EL (cell line): Measurements from ENCODE around the gene PSORS1C2.
"Not testable (repeated sequence)": the region's sequence is repeated elsewhere in the genome, so short reads cannot be mapped to it uniquely, and the experiment has no call there.

Experiments
- DNase-seq: peaks from one replicate; pipeline ENCODE4 v3.0.0-alpha.2; 2016

PSORS1C2 gene

DNA sequence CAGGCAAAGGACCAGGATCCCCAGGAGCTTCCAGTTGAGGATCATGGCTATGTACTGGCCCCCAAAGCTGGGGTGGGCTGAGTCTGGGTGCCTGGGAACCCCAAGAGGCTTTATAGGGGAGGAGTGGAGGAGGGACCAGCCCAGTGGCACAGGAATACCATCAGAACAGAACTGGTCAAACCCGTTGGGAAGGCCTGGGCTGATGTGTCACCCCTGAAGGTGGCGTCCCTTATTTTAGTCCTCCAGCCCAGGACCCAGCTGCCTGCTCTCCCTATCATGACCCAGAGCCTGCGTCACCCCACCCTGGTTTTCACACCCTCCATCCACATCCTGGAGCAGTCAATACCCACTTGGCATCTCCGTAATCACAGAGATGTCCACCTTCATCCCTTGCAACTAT, at the start of gene PSORS1C2:
PSORS1C2 (minus strand) TSS at position 85 of the 400 bp plus-strand sequence; CDS start at position 45, 40 bp downstream.
- DNase-seq, result no peak

DNA sequence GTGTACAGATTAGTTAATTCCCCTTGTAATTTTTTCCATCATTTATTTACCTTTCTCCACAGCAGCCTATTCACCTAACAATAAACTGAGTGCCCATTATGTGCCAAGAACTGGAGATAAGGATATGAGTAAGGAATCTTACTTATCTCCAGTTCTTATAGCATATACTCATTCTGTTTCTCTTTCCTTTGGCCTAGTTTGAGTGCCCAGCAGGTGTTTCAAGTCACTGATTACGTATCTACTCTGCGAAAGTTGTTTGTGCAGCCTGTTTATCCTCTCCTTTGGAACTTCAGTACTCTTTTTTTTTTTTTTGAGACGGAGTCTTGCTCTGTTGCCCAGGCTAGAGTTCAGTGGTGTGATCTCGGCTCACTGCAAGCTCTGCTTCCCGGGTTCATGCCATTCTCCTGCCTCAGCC, 48.9 kb upstream of the PSORS1C2 start:
- no peak for DNase-seq

DNA sequence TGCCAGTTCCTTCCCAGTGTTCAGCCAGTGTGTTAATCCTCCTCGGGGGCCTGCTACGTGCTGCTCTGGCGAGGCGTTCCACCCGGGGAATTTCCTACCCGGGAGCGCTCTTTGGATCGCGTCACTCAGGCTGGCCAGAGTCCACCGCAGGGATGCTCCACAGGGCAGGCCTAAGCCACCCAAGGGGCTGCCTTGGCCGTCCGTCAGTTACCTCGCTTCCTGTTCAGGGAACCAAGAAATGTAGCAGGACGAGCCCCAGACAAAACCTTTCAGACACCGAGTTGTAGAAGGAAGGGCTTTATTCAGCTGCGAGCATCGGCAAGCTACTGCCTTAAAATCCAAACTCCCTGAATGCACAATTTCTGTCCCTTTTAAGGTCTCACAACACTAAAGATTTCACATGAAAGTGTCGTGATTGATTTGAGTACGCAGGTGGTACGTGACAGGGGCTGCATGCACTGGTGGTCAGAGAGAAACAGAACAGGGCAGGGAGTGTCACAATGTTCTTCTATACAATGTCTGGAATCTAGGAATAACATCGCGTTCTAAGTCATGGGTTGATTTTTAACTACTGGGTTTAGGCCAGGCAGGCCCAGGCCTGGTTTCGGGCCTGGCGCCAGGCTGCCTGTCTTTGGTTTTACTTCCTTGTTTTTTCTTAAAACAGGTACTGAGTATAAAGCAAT, 47.3 kb upstream of the PSORS1C2 start:
- DNase-seq, result no peak

DNA sequence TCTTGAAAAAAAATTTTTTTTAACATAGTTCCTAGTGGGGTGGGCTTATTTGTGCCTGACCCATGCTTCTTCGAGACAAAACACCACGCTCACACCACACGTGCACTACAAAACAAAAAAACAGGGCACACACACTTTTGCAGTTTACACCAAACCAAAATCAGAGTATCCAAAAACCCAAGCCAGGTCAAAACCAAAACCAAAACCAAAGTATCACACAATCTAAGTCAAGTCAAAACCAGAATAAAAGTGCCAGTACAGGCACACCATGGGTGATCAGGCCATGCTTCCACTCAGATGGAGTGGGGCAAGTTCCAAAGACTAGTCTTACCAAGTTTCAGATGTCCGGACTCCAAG, 46.8 kb upstream of the PSORS1C2 start:
- DNase-seq, result not testable (repeated sequence)

DNA sequence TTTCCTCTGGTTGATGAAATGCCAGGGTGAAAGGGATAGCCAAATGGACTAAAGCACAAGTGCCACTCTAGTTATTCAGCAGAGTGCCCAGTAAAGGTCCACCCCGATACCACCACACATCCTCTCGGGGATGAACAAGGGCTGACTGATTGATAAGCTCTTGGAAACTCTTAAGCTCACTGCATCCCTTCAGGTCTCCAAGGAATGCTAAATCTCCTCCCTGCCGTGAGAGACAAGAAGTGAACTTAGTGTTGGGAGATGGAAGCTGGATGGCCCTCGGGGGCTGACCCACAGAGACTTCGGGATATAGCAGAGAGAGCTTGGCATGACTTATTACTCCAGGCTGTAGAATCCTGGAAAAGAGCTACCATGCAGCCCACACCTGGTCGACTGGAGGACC, 45.0 kb upstream of the PSORS1C2 start:
- DNase-seq, result not testable (repeated sequence)

DNA sequence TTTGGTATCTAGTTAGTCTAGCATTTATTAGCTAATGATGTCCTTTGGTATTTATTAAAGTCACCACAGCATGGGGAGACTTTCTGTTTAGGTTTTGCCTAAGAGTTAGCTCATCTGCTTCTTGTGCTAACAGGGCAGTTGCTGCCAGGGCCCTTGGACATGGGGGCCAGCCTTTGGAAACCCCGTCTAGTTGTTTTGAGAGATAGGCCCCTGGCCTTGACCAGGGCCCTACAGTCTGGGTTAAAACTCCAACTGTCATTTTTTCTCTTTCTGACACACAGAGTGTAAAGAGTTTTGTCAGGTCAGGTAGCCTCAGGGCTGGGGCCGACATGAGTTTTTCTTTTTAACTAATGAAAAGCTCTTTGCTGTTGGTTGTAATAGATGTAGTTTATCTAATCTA, 44.4 kb upstream of the PSORS1C2 start:
- DNase-seq, result not testable (repeated sequence)

DNA sequence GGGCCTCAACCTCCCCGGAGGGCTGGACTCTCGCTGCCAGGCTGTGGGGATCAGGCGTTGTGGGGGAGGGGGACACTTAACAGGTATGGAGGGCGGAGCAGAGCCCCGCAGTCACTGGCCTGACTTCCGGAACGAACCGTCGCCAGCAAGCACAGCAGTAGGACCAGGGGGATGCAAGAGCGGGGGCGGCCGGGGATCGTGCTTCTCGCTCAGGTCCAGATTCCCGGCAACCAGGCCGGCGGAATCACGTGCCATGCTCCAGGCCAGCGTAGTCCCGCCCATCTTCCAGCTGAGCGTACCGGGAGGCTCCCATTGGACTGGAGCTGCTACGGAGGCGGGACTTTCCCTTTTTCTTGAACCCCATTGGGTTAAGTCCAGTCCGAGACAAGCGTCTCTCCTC, 41.6 kb upstream of the PSORS1C2 start:
- peak; percentile 82 for DNase-seq

DNA sequence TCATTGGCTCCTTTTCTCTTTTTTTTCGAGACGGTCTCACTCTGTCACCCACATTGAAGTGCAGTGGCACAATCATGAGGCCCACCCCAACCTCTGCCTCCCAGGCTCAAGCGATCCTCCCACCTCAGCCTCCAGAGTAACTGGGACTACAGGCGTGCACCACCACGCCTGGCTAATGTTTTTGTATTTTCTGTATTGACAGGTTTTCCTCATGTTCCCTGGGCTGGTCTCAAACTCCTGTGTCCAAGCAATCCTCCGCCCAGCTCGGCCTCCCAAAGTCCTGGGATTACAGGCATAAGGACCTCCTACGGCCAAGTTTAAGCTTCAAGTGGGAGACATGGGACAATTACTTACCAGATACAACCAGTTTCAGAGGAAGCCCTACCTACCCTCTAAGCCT, 41.0 kb upstream of the PSORS1C2 start:
- DNase-seq, result no peak

DNA sequence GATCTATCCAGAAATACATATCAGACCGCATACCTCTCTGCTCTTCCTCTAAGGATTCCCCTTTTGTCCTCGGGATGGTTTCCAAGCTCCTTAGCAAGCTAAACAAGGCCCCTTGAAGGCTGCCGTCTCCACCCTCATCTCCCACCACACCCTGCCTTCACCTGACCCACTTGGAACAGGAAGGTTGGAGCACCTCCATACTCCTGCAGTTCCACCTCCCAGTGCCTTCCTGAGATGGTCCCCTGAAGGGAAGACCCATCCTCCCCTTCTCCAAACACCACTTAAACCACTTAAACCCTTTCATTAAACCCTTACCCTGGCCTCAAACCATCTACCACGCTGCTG, 40.1 kb upstream of the PSORS1C2 start:
- DNase-seq, result no peak

DNA sequence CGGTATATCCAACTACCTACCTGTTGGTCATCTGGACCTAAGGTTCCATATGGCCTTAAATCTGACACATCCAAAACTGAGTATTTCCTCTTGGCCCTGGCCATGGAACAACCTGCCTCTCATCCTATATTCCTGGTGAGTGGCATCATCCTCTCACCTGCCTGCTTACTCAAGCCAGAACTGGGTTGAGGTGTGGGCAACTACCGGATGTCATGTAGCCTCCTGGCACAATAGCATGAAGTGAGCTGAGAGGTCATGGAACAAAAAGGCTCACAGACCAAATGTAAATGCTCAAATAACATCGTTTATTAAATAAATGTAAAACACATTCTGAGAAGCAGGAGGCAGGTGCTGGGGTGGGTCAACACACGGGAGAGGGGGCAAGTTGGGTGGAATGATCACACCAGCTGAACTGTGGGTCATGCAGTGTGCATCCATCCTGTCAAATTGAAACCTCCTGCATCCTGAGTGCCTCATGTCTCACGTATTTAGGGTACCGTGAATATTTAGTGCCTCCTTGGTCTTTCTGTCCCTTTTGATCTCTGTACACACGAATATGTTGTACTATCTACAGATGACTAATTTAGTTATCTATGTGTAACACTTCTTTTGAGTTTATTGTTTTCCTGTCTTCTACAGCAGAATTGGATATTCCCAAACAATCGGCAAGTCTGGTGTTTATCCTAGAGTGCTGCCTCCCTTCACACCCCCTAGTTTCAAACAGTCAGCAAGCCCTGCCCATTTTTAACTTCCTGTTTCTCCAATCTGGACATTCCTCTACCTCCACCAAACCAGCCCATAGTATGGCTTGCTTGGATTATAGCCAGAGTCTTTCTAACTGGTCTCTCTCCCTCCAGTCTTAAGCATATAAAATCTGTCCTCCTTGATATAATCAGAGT, 39.5 kb upstream of the PSORS1C2 start:
- peak; percentile 39 for DNase-seq

DNA sequence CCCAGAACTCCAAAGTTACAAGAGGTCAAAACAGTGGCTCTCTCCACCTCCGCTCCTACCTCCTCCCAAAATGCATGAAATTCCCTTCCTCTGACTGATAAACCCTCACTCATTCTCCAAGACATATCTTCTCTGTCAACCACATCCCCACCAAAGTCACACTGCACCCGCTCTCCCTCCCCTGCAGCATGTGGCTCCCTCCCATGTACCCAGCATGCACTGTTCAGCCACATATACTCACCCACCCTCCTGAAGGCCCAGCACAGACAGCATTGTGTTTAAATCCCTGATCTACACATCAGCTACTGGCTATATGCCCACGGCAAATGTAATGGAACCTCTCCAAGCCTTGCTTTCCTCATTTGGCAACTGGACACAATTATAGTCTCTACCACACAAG, 37.1 kb upstream of the PSORS1C2 start:
- DNase-seq, result peak; percentile 91

DNA sequence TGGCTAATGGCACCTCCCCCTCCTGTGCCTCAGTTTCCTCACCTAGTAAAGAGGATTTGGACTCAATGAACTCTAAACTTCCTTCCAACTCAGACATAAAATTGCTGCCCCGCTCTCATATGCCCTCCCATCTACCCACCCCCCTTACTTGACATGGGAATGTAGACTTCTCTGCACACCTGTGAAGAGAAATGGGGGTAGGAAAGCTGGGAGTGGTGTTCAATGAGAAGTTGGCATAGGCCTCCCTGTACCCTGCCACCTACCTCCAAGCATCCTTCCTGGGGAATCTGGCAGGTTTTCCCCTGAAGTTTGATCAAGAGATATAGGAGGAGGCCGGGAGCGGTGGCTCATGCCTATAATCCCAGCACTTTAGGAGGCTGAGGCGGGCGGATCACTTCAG, 35.5 kb upstream of the PSORS1C2 start:
- no peak for DNase-seq

DNA sequence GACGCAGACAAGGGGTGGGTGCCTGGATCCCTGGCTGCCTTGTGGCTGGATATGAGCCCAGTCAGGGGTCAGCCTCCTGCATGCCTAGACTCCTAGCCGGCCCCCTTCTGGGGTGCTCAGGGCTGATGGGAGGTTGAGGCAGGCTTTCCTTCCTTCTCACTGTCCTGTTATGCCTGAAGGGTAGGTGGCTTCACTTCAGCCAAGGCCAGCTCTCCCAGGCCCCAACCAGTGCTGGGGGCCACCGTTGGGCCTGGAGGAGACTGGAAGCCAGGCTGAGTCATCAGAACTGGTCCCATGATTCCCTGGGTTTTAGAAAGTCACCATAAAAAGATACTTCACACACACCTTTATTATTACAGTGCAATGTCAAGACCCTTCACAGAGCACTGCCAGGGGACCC, 34.5 kb upstream of the PSORS1C2 start:
- no peak for DNase-seq

DNA sequence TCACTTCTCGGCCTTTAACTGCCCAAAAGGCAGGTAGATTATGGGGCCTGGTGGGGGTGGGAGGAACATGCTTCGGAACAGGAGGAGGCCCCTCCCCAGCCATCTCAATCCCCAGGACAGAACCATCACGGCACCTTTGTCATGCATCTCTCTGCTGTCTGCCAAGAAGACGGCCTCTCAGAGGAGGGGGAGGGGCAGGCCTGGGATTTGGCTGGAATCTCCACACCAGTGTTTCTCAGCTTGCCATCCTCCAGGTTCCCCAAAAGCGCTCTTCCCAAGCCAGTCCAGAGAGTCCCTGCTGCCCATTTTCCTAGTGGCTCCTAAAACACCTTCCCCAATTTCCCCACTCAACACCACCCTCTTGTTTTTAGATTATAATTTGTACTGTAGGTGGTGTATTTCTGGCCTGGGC, 34.1 kb upstream of the PSORS1C2 start:
- DNase-seq, result no peak

DNA sequence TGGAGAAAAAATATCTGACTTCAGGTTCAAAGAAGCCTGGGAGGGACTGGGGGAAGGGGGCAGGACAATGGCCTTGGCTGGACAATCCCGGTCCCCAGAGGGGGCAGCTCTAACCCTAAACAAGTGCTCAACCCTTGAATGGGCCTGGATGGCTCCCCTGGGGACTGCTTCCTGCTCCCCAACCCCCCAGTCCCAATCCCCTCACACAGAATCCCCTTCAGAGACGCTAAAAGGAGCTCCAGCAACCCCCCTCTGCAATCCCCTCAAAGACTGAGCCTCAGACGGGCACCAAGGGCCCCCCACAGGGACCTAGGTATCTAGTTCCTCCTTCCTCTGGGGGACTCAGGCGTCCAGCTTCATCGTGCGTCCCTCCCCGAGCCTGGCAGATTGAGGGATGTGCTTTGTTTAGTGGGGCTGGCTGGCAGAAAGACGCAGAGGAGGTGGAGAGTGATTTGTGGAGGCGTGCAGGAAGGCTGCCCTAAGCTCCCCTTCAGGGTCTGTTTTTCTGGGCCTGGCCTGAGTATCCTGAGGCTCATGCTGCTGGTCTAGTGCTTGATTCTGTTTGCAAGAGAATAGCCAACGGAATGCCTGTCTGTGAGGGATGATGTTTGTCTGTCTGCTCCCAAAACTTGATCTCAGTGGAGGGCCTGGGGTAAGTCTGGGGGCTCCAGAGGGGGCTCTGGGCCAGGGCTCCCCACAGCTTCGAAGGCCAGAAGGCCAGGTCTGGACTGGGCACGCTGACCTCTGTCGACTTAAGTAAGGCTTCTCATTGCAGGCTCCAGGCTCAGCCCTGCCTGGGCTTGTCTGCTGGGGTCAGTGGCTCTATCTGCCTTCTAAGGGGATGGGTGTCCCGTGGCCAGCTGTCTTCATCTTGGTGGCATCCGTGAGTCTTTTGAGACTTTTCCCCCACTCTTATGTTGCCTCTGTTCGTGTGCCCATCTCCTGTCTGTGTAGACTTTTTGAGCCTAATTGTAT, 33.4 kb upstream of the PSORS1C2 start:
- DNase-seq, result no peak

DNA sequence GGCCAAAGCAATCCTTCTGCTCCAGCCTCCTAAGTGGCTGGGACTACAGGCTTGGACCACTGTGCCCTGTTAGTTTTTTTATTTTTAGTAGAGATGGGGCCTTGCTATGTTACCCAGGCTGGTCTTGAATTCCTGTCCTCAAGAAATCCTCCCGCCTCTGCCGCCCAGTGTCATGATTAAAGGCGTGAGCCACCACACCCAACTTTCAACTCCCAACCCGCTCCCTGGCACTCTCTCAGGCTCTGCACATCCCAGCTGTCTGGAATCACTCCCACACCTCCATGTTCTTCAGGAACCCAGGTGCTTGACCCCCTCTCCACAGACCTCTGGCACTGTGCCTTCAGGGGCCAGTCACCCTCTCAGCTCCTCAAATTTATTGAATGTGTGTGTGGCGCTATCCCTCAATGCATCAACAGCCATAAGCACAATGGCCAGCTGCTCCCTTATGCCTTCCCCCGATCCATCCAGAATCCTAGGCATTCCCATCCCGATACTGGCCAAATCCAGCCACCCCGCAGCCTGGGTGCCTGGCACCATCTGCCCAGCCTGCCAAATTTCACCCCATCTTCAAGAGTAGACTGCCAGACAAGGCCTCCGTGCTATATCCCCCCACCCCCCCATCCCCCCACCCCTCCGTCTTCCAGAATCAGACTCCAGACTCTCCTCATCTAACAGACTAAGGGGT, 32.3 kb upstream of the PSORS1C2 start:
- DNase-seq, result no peak

DNA sequence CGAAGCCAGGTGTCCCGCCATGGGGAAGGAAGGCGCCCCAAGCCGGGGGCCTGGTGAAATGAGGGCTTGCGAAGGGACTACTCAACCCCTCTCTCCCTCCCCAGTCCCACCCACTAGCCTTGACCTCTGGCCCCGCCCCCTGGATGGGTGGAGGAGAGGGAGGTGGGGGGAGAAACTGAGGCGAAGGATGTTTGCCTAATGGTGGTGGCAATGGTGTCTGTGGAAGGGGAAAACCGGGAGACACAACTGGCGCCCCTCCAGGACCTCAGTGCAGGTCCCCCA, 31.7 kb upstream of the PSORS1C2 start, which contains the start of gene POU5F1:
POU5F1 (minus strand) TSS at position 83 of the 282 bp plus-strand sequence; CDS start at position 21, 62 bp downstream.
- no peak for DNase-seq

DNA sequence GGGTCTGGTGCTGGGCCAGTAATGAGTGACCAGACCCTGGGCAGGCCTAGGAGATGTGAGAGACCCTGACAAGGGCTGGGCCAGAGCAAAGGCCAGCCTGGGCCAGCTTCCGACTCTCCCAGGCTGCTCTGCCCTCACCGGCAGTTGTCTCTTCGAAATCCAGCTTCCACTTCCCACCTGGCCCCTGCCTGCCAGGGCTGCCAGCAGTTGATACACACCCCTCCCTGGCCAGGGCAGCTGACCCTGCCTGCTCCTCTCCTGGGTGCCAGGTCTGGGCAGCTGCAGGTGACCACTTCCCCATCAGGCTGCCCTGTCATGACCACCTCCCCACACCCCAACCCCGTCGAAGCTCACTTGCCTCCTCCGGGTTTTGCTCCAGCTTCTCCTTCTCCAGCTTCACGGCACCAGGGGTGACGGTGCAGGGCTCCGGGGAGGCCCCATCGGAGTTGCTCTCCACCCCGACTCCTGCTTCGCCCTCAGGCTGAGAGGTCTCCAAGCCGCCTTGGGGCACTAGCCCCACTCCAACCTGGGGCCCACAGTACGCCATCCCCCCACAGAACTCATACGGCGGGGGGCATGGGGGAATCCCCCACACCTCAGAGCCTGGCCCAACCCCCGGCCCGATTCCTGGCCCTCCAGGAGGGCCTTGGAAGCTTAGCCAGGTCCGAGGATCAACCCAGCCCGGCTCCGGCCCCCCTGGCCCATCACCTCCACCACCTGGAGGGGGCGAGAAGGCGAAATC, 31.2 kb upstream of the PSORS1C2 start:
- not testable (repeated sequence) for DNase-seq

DNA sequence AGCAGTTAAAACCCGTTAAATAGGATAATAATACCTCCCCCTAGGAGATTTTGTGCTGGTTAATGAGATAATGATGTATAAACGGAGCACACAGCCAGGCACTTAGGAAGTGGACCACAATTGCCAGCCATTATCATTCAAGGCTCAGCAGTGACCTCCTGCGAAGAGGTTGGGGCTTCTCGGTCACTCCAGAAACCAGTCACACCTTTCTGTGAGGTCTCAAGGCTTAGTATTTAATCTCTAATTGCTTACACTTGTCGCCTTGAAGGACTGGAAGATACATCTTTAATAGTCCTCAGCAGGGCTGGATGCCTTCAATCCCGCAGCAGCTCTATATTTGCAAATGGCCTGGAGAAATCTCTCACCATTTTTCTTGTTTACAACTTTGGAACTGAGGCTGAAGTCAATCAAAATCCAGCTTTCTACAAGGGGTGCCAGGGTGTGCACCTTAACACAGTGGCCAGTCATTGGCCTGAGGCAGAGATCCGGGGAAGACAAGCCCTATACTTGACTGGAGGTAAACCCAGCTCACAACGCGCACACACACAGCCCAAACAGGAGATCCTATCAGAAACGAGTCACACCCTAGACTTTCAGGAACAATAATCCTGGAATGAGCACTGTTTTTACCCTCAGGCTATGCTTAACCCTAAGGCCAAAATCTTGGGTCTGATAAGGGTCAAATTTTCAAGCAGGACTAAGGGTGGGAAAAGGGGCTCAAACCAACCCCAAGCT, 30.4 kb upstream of the PSORS1C2 start:
- peak; percentile 28 for DNase-seq

DNA sequence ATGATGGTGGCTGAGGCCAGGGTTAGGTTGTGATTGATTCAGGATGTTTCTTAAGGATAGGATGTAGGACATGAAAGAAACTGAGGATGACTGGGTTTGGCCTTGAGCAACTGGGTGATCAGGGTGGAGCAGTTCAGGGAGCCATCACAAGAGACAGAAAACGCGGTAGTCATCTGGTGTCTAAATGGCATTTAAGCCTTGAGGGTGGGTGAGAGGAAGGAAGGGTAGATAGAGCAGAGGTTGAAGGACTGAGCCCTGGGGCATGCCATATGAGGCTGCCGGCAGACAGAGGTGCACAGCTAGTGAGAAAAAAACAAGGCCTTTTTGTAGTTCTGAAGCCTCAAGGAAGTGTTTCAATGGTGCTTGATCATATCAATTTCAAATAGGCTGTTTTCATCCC, 29.7 kb upstream of the PSORS1C2 start:
- DNase-seq, result no peak

DNA sequence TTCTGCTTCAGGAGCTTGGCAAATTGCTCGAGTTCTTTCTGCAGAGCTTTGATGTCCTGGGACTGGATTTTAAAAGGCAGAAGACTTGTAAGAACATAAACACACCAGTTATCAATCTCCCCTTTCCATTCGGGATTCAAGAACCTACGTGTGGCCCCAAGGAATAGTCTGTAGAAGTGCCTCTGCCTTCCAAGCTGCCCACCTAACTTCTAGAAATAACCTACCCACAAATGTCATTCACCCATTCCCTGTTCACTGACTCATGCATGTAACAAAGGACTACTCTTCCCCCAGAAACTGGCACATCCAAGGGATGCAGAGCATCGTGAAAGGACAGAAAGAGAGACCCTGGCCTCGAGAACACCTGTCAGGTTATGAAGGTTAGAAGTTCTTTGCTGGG, 27.1 kb upstream of the PSORS1C2 start:
- no peak for DNase-seq
